ENCODE measurements around the gene TRIM14.

TRIM14 gene

DNA sequence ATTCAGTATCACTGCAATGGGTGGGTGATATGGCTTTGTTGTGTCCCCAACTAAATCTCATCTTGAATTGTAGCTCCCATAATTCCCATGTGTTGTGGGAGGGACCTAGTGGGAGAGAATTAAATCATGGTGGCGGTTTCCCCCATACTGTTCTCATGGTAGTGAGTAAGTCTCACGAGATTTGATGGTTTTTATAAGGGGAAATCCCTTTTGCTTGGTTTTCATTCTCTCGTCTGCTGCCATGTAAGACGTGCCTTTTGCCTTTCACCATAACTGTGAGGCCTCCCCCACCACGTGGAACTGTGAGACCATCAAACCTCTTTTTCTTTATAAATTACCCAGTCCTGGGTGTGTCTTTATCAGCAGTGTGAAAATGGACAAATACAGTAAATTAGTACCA, 72.0 kb downstream of the TRIM14 start:
- H3K4me3 ChIP-seq (ENCODE audit: low read depth, low read length), result no peak overlapping the region
- in situ Hi-C loops (cut with HindIII; ENCODE audit: low sequenced_read_pairs), result no loop called here
- no peak for TF ChIP-seq CTCF (IDR thresholded peaks at IDR 0.05; ENCODE audit: low read depth, low read length)

DNA sequence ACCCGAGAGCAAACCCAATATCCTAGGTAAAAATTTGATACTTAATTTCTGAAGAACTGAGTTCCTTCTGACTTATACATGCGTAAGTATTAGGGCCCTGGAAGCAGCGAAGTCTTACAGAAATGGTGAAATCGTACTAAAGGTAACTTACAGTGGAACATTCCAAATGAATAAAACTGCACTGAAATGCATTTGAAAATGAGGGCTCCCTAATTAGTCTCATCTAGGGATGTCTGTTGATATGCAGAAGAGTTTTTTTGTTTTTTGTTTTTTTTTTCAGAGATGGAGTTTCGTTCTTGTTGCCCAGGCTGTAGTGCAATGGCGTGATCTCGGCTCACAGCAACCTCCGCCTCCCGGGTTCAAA, 72.9 kb downstream of the TRIM14 start:
- TF ChIP-seq CTCF (IDR thresholded peaks at IDR 0.05; ENCODE audit: low read depth, low read length), result no peak
- no peak overlapping the region for H3K4me3 ChIP-seq (ENCODE audit: low read depth, low read length)
- no peak for DNase-seq (ENCODE audit: low read depth, low spot score)
- in situ Hi-C loops (cut with HindIII; ENCODE audit: low sequenced_read_pairs), result no loop called here

More for the DNA sequence above, 72.0 kb downstream of the TRIM14 start:
- DNase-seq (ENCODE audit: low read depth, low spot score), result no peak

DNA sequence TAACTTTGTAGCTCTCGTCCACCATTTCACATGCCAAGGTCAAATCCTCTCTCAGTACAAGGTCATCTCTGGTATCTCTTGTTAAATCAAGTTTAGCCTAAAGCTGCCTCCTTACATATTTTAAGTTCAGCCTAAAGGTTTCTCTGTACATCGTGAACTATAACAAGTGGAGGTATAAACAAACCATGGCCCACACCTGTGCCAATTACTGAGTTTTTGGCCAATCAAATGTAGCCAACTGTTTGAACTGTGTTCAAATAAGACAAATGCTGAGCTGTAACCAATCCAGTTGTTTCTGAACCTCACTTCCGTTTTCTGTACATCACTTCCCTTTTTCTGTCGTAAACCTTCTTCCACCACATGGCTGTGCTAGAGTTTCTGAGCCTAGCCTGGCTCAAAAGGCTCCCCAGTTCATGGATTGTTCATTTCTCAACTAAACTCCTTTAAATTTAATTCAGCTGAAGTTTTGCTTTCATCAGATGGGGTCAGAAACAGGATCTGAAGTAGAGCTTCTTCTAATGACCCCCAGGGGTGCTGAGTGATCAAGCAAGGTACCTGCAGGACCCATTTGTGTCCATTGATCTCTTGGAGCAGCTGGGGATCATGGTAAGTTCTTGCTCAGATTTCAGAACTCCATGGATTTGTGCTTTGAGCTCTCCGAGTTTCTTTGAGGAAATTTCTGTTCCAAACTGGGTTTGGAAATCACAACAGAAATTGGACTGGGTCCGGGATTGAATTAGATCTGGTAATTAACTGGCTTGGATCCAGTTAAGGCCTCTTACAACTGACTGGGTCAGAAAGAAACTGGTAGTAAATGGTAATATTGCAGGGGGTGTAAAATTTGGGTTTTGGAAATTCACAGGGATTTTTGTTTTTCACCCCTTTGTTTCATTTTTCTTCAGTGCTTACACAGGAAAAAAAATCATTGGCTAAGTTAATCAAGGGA, 73.5 kb downstream of the TRIM14 start:
- H3K4me3 ChIP-seq (ENCODE audit: low read depth, low read length), result no peak overlapping the region
- no peak for TF ChIP-seq CTCF (IDR thresholded peaks at IDR 0.05; ENCODE audit: low read depth, low read length)
- DNase-seq (ENCODE audit: low read depth, low spot score), result no peak
- in situ Hi-C loops (cut with HindIII; ENCODE audit: low sequenced_read_pairs), result no loop called here

DNA sequence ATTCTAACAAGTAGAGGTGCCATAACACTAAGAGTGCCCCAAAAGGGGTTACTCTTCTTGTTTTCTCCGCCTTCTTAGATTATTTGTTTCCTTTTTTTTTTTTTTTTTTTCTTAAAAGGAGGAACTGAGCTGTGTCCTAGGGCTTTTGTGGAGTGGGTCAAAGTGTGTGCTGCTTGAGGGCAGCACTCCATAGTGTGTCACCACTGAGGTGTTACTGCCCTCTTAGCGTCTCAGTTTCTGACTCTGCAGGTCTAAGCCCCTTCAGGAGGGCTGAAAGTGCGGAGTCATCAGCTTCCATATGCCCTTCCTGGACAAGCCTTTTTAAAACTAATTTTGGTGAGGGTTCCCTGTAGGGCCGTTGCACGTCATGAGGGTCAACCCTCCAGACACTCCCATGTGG, 75.1 kb downstream of the TRIM14 start:
- TF ChIP-seq CTCF (IDR thresholded peaks at IDR 0.05; ENCODE audit: low read depth, low read length), result no peak
- in situ Hi-C loops (cut with HindIII; ENCODE audit: low sequenced_read_pairs), result no loop called here
- DNase-seq (ENCODE audit: low read depth, low spot score), result no peak
- H3K4me3 ChIP-seq (ENCODE audit: low read depth, low read length), result no peak overlapping the region

DNA sequence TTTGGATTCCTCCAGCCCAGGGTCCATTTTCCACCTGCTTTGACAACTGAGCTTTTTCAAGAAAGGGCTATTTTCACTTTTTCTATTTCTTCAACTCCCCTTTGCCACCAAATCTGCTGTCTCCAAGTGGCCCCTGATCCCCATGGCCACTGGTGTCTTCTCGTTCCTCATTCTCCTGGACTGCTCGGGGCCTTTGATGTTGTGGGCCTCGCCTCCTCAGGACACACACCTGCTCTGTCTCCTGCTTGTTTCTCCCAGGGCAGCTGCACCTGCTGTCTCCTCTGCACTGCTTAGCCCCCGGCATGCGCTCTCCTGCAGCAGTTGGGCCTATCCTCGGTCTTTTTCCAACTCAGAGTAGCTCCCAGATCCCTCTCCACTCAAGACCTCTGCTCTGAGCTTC, 78.8 kb downstream of the TRIM14 start:
- in situ Hi-C loops (cut with HindIII; ENCODE audit: low sequenced_read_pairs), result no loop called here
- DNase-seq (ENCODE audit: low read depth, low spot score), result no peak
- TF ChIP-seq CTCF (IDR thresholded peaks at IDR 0.05; ENCODE audit: low read depth, low read length), result no peak
- no peak overlapping the region for H3K4me3 ChIP-seq (ENCODE audit: low read depth, low read length)

- in situ Hi-C loops (cut with HindIII; ENCODE audit: low sequenced_read_pairs), result no loop called here
- H3K4me3 ChIP-seq (ENCODE audit: low read depth, low read length), result no peak overlapping the region
- no peak for DNase-seq (ENCODE audit: low read depth, low spot score)
These were observed 79.4 kb downstream of the TRIM14 start for GRCh38 chr9:98039607-98040017.

More at GRCh38 chr9:98039607-98040017, 79.4 kb downstream of the TRIM14 start:
- TF ChIP-seq CTCF (IDR thresholded peaks at IDR 0.05; ENCODE audit: low read depth, low read length), result no peak

All from astrocyte of the spinal cord (primary cell).